HEK293T (cell line): Measurements from ENCODE around the gene ROCK1.

Experiments
- FOXK2 ChIP-seq: fragments of 450-650 bp; IDR thresholded peaks from 2 replicates; pipeline ENCODE4 v1.6.1; 2016; ENCODE audit warnings: mild to moderate bottlenecking
- HDGF ChIP-seq: fragments of 450-650 bp; IDR thresholded peaks from 2 replicates; pipeline ENCODE4 v1.6.1; 2017; ENCODE audit warnings: antibody characterized with exemption, borderline replicate concordance
- SP1 ChIP-seq: fragments of 450-650 bp; IDR thresholded peaks from 2 replicates; pipeline ENCODE4 v1.6.1; 2017

DNA sequence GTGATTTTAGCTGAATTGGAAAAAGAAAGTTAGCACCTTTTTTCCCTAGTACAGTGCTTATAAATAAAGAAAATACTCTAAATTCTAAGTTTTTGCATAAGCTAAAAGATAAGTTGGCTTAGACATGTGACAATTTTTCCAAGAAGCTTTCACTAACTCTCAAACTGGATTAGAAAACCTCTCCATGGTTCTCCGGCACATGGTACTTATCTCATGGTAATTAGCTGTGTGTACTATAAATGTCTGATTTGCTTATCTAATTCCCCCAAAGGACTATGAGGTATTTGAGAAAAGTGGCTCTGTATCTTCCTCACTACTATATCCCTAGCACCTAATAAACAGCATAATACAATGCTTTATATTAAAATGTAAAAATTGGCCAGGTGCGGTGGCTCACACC is 71.1 kb downstream of the ROCK1 start:
- no peak for TF ChIP-seq HDGF
- no peak for TF ChIP-seq FOXK2
- no peak for TF ChIP-seq SP1
